ENCODE data around the gene GLOD5.

- TF ChIP-seq CTCF (IDR thresholded peaks at IDR 0.05; ENCODE audit: low read length) = no peak
- TF ChIP-seq EZH2 (IDR thresholded peaks at IDR 0.05; ENCODE audit: borderline replicate concordance, low read length) = no peak
These were observed 53.2 kb downstream of the GLOD5 start for GRCh38 chrX:48814722-48815121.
